BLaER1 (cell line): ENCODE results near the gene PROSER2.

ENCODE experiments used
- H3K27ac ChIP-seq: shearing (Covaris generic); formaldehyde crosslinking; 2 replicates; pipeline ENCODE4 v1.8.1; 2022
- H3K27me3 ChIP-seq: shearing (Covaris generic); formaldehyde crosslinking; 2 replicates; pipeline ENCODE4 v1.8.1; 2022
- H3K36me3 ChIP-seq: shearing (Covaris generic); formaldehyde crosslinking; 2 replicates; pipeline ENCODE4 v1.8.1; 2022
- H3K4me1 ChIP-seq: shearing (Covaris generic); formaldehyde crosslinking; 2 replicates; pipeline ENCODE4 v1.8.1; 2022
- H3K4me2 ChIP-seq: shearing (Covaris generic); formaldehyde crosslinking; 2 replicates; pipeline ENCODE4 v1.8.1; 2022
- H3K4me3 ChIP-seq: shearing (Covaris generic); formaldehyde crosslinking; 2 replicates; pipeline ENCODE4 v1.8.1; 2022
- H3K9ac ChIP-seq: shearing (Covaris generic); formaldehyde crosslinking; 2 replicates; pipeline ENCODE4 v1.8.1; 2022
- H3K9me3 ChIP-seq: shearing (Covaris generic); formaldehyde crosslinking; 2 replicates; pipeline ENCODE4 v1.8.1; 2022
- H4K20me1 ChIP-seq: shearing (Covaris generic); formaldehyde crosslinking; 2 replicates; pipeline ENCODE4 v1.8.1; 2022
- Cebpa-rat ChIP-seq: shearing (Covaris generic); IDR thresholded peaks from 2 replicates; pipeline ENCODE4 v1.8.1; 2022

The PROSER2 gene

GRCh38 chr10:11918384-11918783 lies 95.2 kb downstream of the PROSER2 start:
- H3K4me2 ChIP-seq: no peak overlapping the region
- no peaks in the 10 kb centered on the region for H4K20me1 ChIP-seq
- no peaks in the 10 kb centered on the region for H3K9me3 ChIP-seq
- no peak for TF ChIP-seq Cebpa-rat
- no peaks in the 10 kb centered on the region for H3K27me3 ChIP-seq
- no peak overlapping the region for H3K4me3 ChIP-seq
- peaks cover 49% of the 10 kb centered on the region for H3K36me3 ChIP-seq
- H3K9ac ChIP-seq: no peak overlapping the region
- H3K4me1 ChIP-seq: peaks cover 13% of the 10 kb centered on the region
- no peak overlapping the region for H3K27ac ChIP-seq

GRCh38 chr10:11919271-11919670 lies 96.1 kb downstream of the PROSER2 start:
- no peaks in the 10 kb centered on the region for H3K27me3 ChIP-seq
- no peaks in the 10 kb centered on the region for H4K20me1 ChIP-seq

More at GRCh38 chr10:11919271-11919670, 96.1 kb downstream of the PROSER2 start:
- H3K27ac ChIP-seq: no peak overlapping the region
- H3K4me1 ChIP-seq: peaks cover 13% of the 10 kb centered on the region
- H3K36me3 ChIP-seq: peaks cover 56% of the 10 kb centered on the region
- H3K4me2 ChIP-seq: no peak overlapping the region
- no peak overlapping the region for H3K4me3 ChIP-seq
- TF ChIP-seq Cebpa-rat: no peak
- H3K9me3 ChIP-seq: no peaks in the 10 kb centered on the region
- H3K9ac ChIP-seq: no peak overlapping the region
